Activated T-cell treated with anti-CD3 and anti-CD28 coated beads, Interleukin-2, amount 50 U/mL, for 72 hours (primary cell): ENCODE results near the gene SDR39U1. TPM values are rescaled to one million over a fixed set of nuclear protein-coding genes. Genes with fewer than 3 reads are reported as not detected.
A peak's percentile ranks its signal among the peaks of the same experiment; 100 is the strongest.
"Not testable (repeated sequence)": the region's sequence is repeated elsewhere in the genome, so short reads cannot be mapped to it uniquely, and the experiment has no call there.

Source experiments
- ATAC-seq, 2 donors: fragments of 150-1000 bp; cut with Tn5 transposase; replicated peaks in 1 of 2; 2 replicates each; pipeline ENCODE4 v1.10.0; 2021; ENCODE audit warnings: moderate library complexity in 2 of 2, mild to moderate bottlenecking in 1 of 2
- DNase-seq, 2 donors: peaks; one replicate each; pipeline ENCODE4 v3.0.0; 2021 to 2022; ENCODE audit warnings: mixed read lengths in 1 of 2
- H3K27ac Mint-ChIP-seq: one replicate; pipeline ENCODE4 v1.8.0; 2022; ENCODE audit warnings: mild to moderate bottlenecking, moderate library complexity, mixed read lengths
- H3K27me3 Mint-ChIP-seq: one replicate; pipeline ENCODE4 v1.8.0; 2022; ENCODE audit warnings: low read depth, mixed read lengths
- H3K36me3 Mint-ChIP-seq, 2 donors: one replicate each; pipeline ENCODE4 v1.8.0; 2022; ENCODE audit warnings: mixed read lengths in 2 of 2, mild to moderate bottlenecking in 1 of 2; ENCODE audit not compliant: insufficient read depth in 2 of 2
- H3K4me1 Mint-ChIP-seq: one replicate; pipeline ENCODE4 v1.8.0; 2022; ENCODE audit warnings: low read depth, mixed read lengths
- H3K4me3 Mint-ChIP-seq, 2 donors: one replicate each; pipeline ENCODE4 v1.8.0; 2022; ENCODE audit warnings: mild to moderate bottlenecking in 2 of 2, mixed read lengths in 2 of 2, moderate library complexity in 2 of 2
- H3K9me3 Mint-ChIP-seq, 2 donors: one replicate each; pipeline ENCODE4 v1.8.0; 2022; ENCODE audit warnings: mixed read lengths in 2 of 2
- total RNA-seq, 2 donors: library from RNA; stranded (reverse); gene quantifications; one replicate each; pipeline ENCODE4 v1.2.3, GENCODE V29; 2022

Gene SDR39U1
- total RNA-seq, result 10 to 100 TPM; 38.5 to 44.8 TPM

- H3K27ac Mint-ChIP-seq, result peak within 1 kb of the TSS; percentile 99
- peaks cover 43% of the 10 kb centered on the region for H3K4me1 Mint-ChIP-seq
- DNase-seq (peak; percentile 95 to 97), ATAC-seq (peak; percentile 90)
- H3K27me3 Mint-ChIP-seq, result no peaks in the 10 kb centered on the region
- H3K9me3 Mint-ChIP-seq, result no peaks in the 10 kb centered on the region
- peaks cover 10 to 13% of the 10 kb centered on the region in 2 donors for H3K36me3 Mint-ChIP-seq
- peak within 1 kb of the TSS; percentile 97 for H3K4me3 Mint-ChIP-seq
These were observed at the start of gene SDR39U1 for GRCh38 chr14:24442240-24443052. Gene SDR39U1, minus strand, starts transcription at chr14:24442776. Its CDS starts 7 bp downstream, at chr14:24442769.

- H3K9me3 Mint-ChIP-seq, DNase-seq, H3K4me3 Mint-ChIP-seq, ATAC-seq, H3K36me3 Mint-ChIP-seq, H3K27me3 Mint-ChIP-seq, H3K27ac Mint-ChIP-seq, H3K4me1 Mint-ChIP-seq: not testable (repeated sequence)
These were observed 49.2 kb upstream of the SDR39U1 start for GRCh38 chr14:24491586-24492408.

GRCh38 chr14:24483604-24484252 is 41.2 kb upstream of the SDR39U1 start:
- peaks cover 31% of the 10 kb centered on the region for H3K4me1 Mint-ChIP-seq
- ATAC-seq, result peak; percentile 59 to 61
- peak overlapping the region; percentile 73 for H3K27ac Mint-ChIP-seq
- DNase-seq, result no peak
- no peaks in the 10 kb centered on the region for H3K27me3 Mint-ChIP-seq
- no peaks in the 10 kb centered on the region for H3K9me3 Mint-ChIP-seq
- no peaks in the 10 kb centered on the region for H3K36me3 Mint-ChIP-seq
- H3K4me3 Mint-ChIP-seq, result peak overlapping the region in 1 of 2 donors; percentile 56

GRCh38 chr14:24482699-24483303 is 40.2 kb upstream of the SDR39U1 start:
- H3K4me3 Mint-ChIP-seq, H3K27me3 Mint-ChIP-seq, ATAC-seq, H3K27ac Mint-ChIP-seq, DNase-seq, H3K9me3 Mint-ChIP-seq, H3K36me3 Mint-ChIP-seq: not testable (repeated sequence)
- H3K4me1 Mint-ChIP-seq, result peaks cover 31% of the 10 kb centered on the region

- peak overlapping the region; percentile 61 to 66 for H3K4me3 Mint-ChIP-seq
- peak; percentile 87 to 90 for ATAC-seq
- peak overlapping the region; percentile 52 for H3K27ac Mint-ChIP-seq
- no peaks in the 10 kb centered on the region for H3K36me3 Mint-ChIP-seq
- peak; percentile 58 to 66 for DNase-seq
- peaks cover 31% of the 10 kb centered on the region for H3K4me1 Mint-ChIP-seq
- no peaks in the 10 kb centered on the region for H3K9me3 Mint-ChIP-seq
- no peaks in the 10 kb centered on the region for H3K27me3 Mint-ChIP-seq
These were observed 39.2 kb upstream of the SDR39U1 start for GRCh38 chr14:24481622-24482324.

- DNase-seq, H3K27ac Mint-ChIP-seq, H3K27me3 Mint-ChIP-seq, H3K9me3 Mint-ChIP-seq, ATAC-seq, H3K36me3 Mint-ChIP-seq, H3K4me3 Mint-ChIP-seq: not testable (repeated sequence)
- peaks cover 31% of the 10 kb centered on the region for H3K4me1 Mint-ChIP-seq
These were observed 37.4 kb upstream of the SDR39U1 start for GRCh38 chr14:24479999-24480398.

GRCh38 chr14:24475261-24475660 is 32.7 kb upstream of the SDR39U1 start:
- H3K27me3 Mint-ChIP-seq, result no peaks in the 10 kb centered on the region
- H3K9me3 Mint-ChIP-seq, result peaks cover 2 to 3% of the 10 kb centered on the region in 2 donors
- no peak overlapping the region for H3K4me3 Mint-ChIP-seq
- ATAC-seq, result no peak
- DNase-seq, result no peak
- peaks cover 0 to 2% of the 10 kb centered on the region in 2 donors for H3K36me3 Mint-ChIP-seq
- no peak overlapping the region for H3K27ac Mint-ChIP-seq
- H3K4me1 Mint-ChIP-seq, result no peaks in the 10 kb centered on the region

GRCh38 chr14:24473211-24473610 is 30.6 kb upstream of the SDR39U1 start:
- ATAC-seq (no peak), DNase-seq (no peak)
- H3K9me3 Mint-ChIP-seq, result peaks cover 2 to 3% of the 10 kb centered on the region in 2 donors
- no peaks in the 10 kb centered on the region for H3K27me3 Mint-ChIP-seq
- H3K4me1 Mint-ChIP-seq, result no peaks in the 10 kb centered on the region
- no peak overlapping the region for H3K4me3 Mint-ChIP-seq
- H3K36me3 Mint-ChIP-seq, result peaks cover 0 to 2% of the 10 kb centered on the region in 2 donors
- H3K27ac Mint-ChIP-seq, result no peak overlapping the region

GRCh38 chr14:24470450-24470849 is 27.9 kb upstream of the SDR39U1 start:
- H3K36me3 Mint-ChIP-seq, H3K27ac Mint-ChIP-seq, H3K27me3 Mint-ChIP-seq, H3K4me1 Mint-ChIP-seq, H3K4me3 Mint-ChIP-seq, ATAC-seq, DNase-seq, H3K9me3 Mint-ChIP-seq: not testable (repeated sequence)

- Mint-ChIP-seq H3K9me3 (peaks cover 3 to 4% of the 10 kb centered on the region in 2 donors), H3K27ac (no peak overlapping the region), H3K4me3 (no peak overlapping the region), H3K36me3 (peaks cover 0 to 2% of the 10 kb centered on the region in 2 donors), H3K27me3 (no peaks in the 10 kb centered on the region), H3K4me1 (peaks cover 34% of the 10 kb centered on the region)
- ATAC-seq, result no peak
- DNase-seq, result no peak
These were observed 23.2 kb upstream of the SDR39U1 start for GRCh38 chr14:24465805-24466204.

GRCh38 chr14:24465368-24465767 is 22.8 kb upstream of the SDR39U1 start:
- H3K36me3 Mint-ChIP-seq, result peaks cover 0 to under 1% of the 10 kb centered on the region in 2 donors
- no peak overlapping the region for H3K27ac Mint-ChIP-seq
- DNase-seq (no peak), ATAC-seq (peak in 1 of 2 donors; percentile 19)
- H3K4me3 Mint-ChIP-seq, result no peak overlapping the region
- H3K27me3 Mint-ChIP-seq, result no peaks in the 10 kb centered on the region
- peaks cover 34% of the 10 kb centered on the region for H3K4me1 Mint-ChIP-seq
- peaks cover under 1 to 3% of the 10 kb centered on the region in 2 donors for H3K9me3 Mint-ChIP-seq
